Measurements from ENCODE around the gene NETO2. TPM values are rescaled to one million over a fixed set of nuclear protein-coding genes. Genes with fewer than 3 reads are reported as not detected.
A peak's percentile ranks its signal among the peaks of the same experiment; 100 is the strongest.

NETO2 gene
- total and polyA plus RNA-seq, 2 of the 13 experiments (the other 11 are each of a cell fraction or from before 2014, with no cell fraction given), result 8.2 to 13.5 TPM

DNA sequence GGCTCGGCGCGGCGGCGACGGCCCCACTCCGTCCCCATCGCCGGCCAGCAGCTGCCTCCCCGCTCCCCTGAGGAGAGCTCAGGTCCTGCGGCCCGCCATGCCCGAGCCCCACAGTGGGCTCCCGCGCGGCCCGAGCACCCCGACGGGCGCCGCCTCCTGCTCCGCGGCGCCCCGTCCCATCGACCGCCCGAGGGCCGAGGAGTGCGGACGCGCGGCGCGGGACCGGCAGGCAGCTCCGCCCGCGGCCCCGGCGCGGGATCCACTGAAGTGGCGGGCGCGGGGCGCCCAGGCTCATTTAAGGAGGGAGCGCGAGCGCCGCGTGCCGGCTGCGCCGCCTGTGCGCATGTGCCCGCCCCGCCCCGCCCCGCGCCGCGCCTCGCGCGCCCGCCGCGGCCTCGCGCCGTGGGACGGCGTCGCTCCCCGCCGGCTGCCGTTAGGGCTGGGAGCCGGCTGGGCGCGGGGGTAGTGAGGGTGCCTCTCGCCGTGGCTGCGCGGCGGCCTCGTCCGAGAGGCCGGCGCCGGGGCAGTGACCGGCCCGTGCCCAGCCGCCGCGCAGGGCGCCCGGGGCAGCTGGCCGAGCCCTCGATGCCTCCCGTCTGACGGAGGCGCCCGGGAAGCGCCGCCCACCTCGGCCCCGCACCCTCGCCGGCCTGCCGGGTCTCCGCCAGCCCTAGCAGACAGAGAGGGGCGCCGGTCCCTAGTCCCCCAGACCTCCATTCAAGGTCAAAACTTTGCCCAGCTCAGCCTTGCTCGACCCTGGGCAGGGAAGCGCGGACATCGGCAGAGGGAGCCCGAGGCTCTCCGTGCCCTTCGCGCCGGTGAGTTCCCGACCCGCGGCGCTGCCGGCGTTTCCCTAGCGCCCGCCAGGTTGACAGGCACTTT lies at the start of gene NETO2 (continued):
- TF ChIP-seq, protein P1, sequence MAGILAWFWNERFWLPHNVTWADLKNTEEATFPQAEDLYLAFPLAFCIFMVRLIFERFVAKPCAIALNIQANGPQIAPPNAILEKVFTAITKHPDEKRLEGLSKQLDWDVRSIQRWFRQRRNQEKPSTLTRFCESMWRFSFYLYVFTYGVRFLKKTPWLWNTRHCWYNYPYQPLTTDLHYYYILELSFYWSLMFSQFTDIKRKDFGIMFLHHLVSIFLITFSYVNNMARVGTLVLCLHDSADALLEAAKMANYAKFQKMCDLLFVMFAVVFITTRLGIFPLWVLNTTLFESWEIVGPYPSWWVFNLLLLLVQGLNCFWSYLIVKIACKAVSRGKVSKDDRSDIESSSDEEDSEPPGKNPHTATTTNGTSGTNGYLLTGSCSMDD (CRISPR knock-in tag; IDR thresholded peaks at IDR 0.05), result no peak
- no peak for TF ChIP-seq ZBTB3 (CRISPR knock-in tag; IDR thresholded peaks at IDR 0.05; ENCODE audit: borderline replicate concordance, low read depth)
- no peak for TF ChIP-seq NFE2L1 (CRISPR knock-in tag; IDR thresholded peaks at IDR 0.05; ENCODE audit: borderline replicate concordance)
- TF ChIP-seq PHF8 (CRISPR knock-in tag; IDR thresholded peaks at IDR 0.05), result peak; percentile 27; the same call in 1 of the 2 replicates
- no peak for TF ChIP-seq NRL (CRISPR knock-in tag; IDR thresholded peaks at IDR 0.05; ENCODE audit: borderline replicate concordance)
- TF ChIP-seq, protein P2, sequence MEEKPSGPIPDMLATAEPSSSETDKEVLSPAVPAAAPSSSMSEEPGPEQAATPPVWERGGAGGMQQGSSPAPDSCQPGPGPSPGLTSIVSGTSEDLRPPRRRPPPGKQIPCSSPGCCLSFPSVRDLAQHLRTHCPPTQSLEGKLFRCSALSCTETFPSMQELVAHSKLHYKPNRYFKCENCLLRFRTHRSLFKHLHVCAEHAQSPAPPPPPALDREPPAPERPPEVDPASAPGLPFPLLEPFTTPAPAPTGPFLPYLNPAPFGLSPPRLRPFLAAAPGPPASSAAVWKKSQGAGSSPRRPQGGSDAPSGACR (CRISPR knock-in tag; IDR thresholded peaks at IDR 0.05), result no peak
- TF ChIP-seq NPAS2 (CRISPR knock-in tag; IDR thresholded peaks at IDR 0.05; ENCODE audit: borderline replicate concordance), result no peak
- TF ChIP-seq ZFP36 (IDR thresholded peaks at IDR 0.05; ENCODE audit: borderline replicate concordance, low read depth, low read length, partially characterized antibody), result no peak
- TF ChIP-seq HMG20B (CRISPR knock-in tag; conservative IDR thresholded peaks at IDR 0.05), result no peak
- TF ChIP-seq, protein P3, sequence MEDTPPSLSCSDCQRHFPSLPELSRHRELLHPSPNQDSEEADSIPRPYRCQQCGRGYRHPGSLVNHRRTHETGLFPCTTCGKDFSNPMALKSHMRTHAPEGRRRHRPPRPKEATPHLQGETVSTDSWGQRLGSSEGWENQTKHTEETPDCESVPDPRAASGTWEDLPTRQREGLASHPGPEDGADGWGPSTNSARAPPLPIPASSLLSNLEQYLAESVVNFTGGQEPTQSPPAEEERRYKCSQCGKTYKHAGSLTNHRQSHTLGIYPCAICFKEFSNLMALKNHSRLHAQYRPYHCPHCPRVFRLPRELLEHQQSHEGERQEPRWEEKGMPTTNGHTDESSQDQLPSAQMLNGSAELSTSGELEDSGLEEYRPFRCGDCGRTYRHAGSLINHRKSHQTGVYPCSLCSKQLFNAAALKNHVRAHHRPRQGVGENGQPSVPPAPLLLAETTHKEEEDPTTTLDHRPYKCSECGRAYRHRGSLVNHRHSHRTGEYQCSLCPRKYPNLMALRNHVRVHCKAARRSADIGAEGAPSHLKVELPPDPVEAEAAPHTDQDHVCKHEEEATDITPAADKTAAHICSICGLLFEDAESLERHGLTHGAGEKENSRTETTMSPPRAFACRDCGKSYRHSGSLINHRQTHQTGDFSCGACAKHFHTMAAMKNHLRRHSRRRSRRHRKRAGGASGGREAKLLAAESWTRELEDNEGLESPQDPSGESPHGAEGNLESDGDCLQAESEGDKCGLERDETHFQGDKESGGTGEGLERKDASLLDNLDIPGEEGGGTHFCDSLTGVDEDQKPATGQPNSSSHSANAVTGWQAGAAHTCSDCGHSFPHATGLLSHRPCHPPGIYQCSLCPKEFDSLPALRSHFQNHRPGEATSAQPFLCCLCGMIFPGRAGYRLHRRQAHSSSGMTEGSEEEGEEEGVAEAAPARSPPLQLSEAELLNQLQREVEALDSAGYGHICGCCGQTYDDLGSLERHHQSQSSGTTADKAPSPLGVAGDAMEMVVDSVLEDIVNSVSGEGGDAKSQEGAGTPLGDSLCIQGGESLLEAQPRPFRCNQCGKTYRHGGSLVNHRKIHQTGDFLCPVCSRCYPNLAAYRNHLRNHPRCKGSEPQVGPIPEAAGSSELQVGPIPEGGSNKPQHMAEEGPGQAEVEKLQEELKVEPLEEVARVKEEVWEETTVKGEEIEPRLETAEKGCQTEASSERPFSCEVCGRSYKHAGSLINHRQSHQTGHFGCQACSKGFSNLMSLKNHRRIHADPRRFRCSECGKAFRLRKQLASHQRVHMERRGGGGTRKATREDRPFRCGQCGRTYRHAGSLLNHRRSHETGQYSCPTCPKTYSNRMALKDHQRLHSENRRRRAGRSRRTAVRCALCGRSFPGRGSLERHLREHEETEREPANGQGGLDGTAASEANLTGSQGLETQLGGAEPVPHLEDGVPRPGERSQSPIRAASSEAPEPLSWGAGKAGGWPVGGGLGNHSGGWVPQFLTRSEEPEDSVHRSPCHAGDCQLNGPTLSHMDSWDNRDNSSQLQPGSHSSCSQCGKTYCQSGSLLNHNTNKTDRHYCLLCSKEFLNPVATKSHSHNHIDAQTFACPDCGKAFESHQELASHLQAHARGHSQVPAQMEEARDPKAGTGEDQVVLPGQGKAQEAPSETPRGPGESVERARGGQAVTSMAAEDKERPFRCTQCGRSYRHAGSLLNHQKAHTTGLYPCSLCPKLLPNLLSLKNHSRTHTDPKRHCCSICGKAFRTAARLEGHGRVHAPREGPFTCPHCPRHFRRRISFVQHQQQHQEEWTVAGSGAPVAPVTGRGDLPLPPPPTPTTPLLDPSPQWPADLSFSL (CRISPR knock-in tag; IDR thresholded peaks at IDR 0.05), result no peak
- no peak for TF ChIP-seq ZNF20 (CRISPR knock-in tag; IDR thresholded peaks at IDR 0.05)
- TF ChIP-seq NFKB2 (CRISPR knock-in tag; IDR thresholded peaks at IDR 0.05; ENCODE audit: borderline replicate concordance), result peak; percentile 58; the same call in 1 of the 2 replicates
- TF ChIP-seq, protein P4, sequence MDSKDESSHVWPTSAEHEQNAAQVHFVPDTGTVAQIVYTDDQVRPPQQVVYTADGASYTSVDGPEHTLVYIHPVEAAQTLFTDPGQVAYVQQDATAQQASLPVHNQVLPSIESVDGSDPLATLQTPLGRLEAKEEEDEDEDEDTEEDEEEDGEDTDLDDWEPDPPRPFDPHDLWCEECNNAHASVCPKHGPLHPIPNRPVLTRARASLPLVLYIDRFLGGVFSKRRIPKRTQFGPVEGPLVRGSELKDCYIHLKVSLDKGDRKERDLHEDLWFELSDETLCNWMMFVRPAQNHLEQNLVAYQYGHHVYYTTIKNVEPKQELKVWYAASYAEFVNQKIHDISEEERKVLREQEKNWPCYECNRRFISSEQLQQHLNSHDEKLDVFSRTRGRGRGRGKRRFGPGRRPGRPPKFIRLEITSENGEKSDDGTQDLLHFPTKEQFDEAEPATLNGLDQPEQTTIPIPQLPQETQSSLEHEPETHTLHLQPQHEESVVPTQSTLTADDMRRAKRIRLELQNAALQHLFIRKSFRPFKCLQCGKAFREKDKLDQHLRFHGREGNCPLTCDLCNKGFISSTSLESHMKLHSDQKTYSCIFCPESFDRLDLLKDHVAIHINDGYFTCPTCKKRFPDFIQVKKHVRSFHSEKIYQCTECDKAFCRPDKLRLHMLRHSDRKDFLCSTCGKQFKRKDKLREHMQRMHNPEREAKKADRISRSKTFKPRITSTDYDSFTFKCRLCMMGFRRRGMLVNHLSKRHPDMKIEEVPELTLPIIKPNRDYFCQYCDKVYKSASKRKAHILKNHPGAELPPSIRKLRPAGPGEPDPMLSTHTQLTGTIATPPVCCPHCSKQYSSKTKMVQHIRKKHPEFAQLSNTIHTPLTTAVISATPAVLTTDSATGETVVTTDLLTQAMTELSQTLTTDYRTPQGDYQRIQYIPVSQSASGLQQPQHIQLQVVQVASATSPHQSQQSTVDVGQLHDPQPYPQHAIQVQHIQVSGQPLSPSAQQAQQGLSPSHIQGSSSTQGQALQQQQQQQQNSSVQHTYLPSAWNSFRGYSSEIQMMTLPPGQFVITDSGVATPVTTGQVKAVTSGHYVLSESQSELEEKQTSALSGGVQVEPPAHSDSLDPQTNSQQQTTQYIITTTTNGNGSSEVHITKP (CRISPR knock-in tag; IDR thresholded peaks at IDR 0.05; ENCODE audit: low read depth), result no peak
- TF ChIP-seq, protein P5, sequence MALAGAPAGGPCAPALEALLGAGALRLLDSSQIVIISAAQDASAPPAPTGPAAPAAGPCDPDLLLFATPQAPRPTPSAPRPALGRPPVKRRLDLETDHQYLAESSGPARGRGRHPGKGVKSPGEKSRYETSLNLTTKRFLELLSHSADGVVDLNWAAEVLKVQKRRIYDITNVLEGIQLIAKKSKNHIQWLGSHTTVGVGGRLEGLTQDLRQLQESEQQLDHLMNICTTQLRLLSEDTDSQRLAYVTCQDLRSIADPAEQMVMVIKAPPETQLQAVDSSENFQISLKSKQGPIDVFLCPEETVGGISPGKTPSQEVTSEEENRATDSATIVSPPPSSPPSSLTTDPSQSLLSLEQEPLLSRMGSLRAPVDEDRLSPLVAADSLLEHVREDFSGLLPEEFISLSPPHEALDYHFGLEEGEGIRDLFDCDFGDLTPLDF (CRISPR knock-in tag; IDR thresholded peaks at IDR 0.05), result 0 out of 2 replicates have a peak, but pooled peaks have one; percentile 23

Measured in HepG2 (cell line).